ENCODE measurements around the gene SLMAP. TPM values are rescaled to one million over a fixed set of nuclear protein-coding genes. Genes with fewer than 3 reads are reported as not detected.
"Not testable (repeated sequence)": the region's sequence is repeated elsewhere in the genome, so short reads cannot be mapped to it uniquely, and the experiment has no call there.

Gene SLMAP
- total RNA-seq, 1 donor from 2014 or later: 60.3 TPM

DNA sequence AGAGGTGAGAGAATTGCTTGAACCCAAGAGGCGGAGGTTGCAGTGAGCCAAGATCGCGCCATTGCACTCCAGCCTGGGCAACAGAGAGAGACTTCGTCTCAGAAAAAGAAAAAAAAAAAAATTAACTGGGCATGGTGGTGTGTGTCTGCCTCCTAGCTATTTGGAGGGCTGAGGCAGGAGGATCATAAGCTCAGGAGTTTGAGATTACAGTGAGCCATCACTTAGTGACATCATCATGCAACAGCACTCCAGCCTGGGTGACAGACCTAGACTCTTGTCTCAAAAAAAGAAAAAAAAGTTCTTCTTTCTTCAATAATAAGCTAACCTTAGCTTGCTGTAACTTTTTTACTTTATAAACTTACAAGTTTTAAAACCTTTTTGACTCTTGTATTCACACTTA lies 99.8 kb downstream of the SLMAP start:
- peaks cover 8% of the 10 kb centered on the region for H3K36me3 Mint-ChIP-seq (ENCODE audit: low read depth)
- H3K4me3 Mint-ChIP-seq: no peak overlapping the region
- H3K27me3 Mint-ChIP-seq (ENCODE audit: insufficient read depth): no peaks in the 10 kb centered on the region
- H3K4me1 Mint-ChIP-seq (ENCODE audit: low read depth): no peaks in the 10 kb centered on the region
- no peaks in the 10 kb centered on the region for H3K9me3 Mint-ChIP-seq
- intact Hi-C loops (cut with micrococcal nuclease): loop anchor here (5.0 kb wide), 1 partner anchor 99 kb away; the partner anchor contains the start of gene SLMAP
- no peak for DNase-seq (ENCODE audit: low spot score)
- H3K27ac Mint-ChIP-seq: no peak overlapping the region

- no peak for DNase-seq (ENCODE audit: low spot score)
- no peak overlapping the region for H3K27ac Mint-ChIP-seq
- H3K27me3 Mint-ChIP-seq (ENCODE audit: insufficient read depth): no peaks in the 10 kb centered on the region
- no peaks in the 10 kb centered on the region for H3K9me3 Mint-ChIP-seq
- peaks cover 10% of the 10 kb centered on the region for H3K36me3 Mint-ChIP-seq (ENCODE audit: low read depth)
- intact Hi-C loops (cut with micrococcal nuclease): loop anchor here (5.0 kb wide), 1 partner anchor 99 kb away; the partner anchor contains the start of gene SLMAP
- no peaks in the 10 kb centered on the region for H3K4me1 Mint-ChIP-seq (ENCODE audit: low read depth)
- H3K4me3 Mint-ChIP-seq: no peak overlapping the region
These were observed 100.6 kb downstream of the SLMAP start for GRCh38 chr3:57856675-57857074.

DNA sequence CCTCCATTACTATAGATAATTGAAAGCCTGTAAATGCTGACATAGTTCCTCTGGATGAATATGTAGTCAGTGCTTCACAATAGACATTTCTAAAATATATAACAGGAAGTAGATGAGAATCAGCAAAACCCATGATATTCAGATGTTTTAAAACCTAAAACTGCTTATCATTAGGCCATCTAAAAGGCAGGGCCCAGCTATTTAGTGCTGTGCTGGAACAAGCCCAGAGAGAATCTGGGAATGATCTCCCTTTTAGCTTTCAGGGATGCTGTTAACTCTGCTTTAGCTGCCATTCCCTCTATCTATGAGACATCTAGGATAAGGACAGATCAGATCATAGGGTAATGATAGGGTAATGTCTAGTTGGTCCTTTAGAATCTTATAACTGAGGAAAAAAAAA lies 106.8 kb downstream of the SLMAP start:
- Mint-ChIP-seq H3K36me3 (ENCODE audit: low read depth) (peaks cover 22% of the 10 kb centered on the region), H3K9me3 (no peaks in the 10 kb centered on the region), H3K27me3 (ENCODE audit: insufficient read depth) (no peaks in the 10 kb centered on the region), H3K4me3 (no peak overlapping the region), H3K4me1 (ENCODE audit: low read depth) (no peaks in the 10 kb centered on the region), H3K27ac (no peak overlapping the region)
- intact Hi-C loops (cut with micrococcal nuclease): loop anchor here (5.0 kb wide), 1 partner anchor 466 kb away; no protein-coding TSS in a partner anchor
- no peak for DNase-seq (ENCODE audit: low spot score)

- H3K27ac Mint-ChIP-seq: no peak overlapping the region
These were observed 107.3 kb downstream of the SLMAP start for GRCh38 chr3:57863380-57863779.

GRCh38 chr3:57864853-57865252 lies 108.7 kb downstream of the SLMAP start:
- Mint-ChIP-seq H3K4me3 (no peak overlapping the region), H3K36me3 (ENCODE audit: low read depth) (peaks cover 20% of the 10 kb centered on the region), H3K27me3 (ENCODE audit: insufficient read depth) (no peaks in the 10 kb centered on the region), H3K9me3 (no peaks in the 10 kb centered on the region), H3K4me1 (ENCODE audit: low read depth) (no peaks in the 10 kb centered on the region), H3K27ac (no peak overlapping the region)
- DNase-seq (ENCODE audit: low spot score): no peak
- intact Hi-C loops (cut with micrococcal nuclease): loop anchor here (5.0 kb wide), 1 partner anchor 468 kb away; no protein-coding TSS in a partner anchor

More at GRCh38 chr3:57863380-57863779, 107.3 kb downstream of the SLMAP start:
- peaks cover 20% of the 10 kb centered on the region for H3K36me3 Mint-ChIP-seq (ENCODE audit: low read depth)
- H3K4me1 Mint-ChIP-seq (ENCODE audit: low read depth): no peaks in the 10 kb centered on the region
- no peak overlapping the region for H3K4me3 Mint-ChIP-seq
- H3K27me3 Mint-ChIP-seq (ENCODE audit: insufficient read depth): no peaks in the 10 kb centered on the region
- no peaks in the 10 kb centered on the region for H3K9me3 Mint-ChIP-seq
- intact Hi-C loops (cut with micrococcal nuclease): loop anchor here (5.0 kb wide), 1 partner anchor 466 kb away; no protein-coding TSS in a partner anchor
- no peak for DNase-seq (ENCODE audit: low spot score)

DNA sequence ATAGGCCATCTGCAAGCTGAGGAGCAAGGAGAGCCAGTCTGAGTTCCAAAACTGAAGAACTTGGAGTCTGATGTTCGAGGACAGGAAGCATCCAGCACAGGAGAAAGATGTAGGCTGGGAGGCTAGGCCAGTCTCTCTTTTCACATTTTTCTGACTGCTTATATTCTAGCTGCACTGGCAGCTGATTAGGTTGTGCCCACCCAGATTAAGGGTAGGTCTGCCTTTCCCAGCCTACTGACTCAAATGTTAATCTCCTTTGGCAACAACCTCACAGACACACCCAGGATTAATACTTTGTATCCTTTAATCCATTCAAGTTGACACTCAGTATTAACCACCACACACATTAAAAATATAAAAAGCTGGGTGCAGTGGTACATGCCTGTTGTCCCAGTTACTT lies 113.0 kb downstream of the SLMAP start:
- H3K27me3 Mint-ChIP-seq (ENCODE audit: insufficient read depth); H3K4me3 Mint-ChIP-seq; H3K4me1 Mint-ChIP-seq (ENCODE audit: low read depth); intact Hi-C loops (cut with micrococcal nuclease); DNase-seq (ENCODE audit: low spot score); H3K27ac Mint-ChIP-seq; H3K9me3 Mint-ChIP-seq: not testable (repeated sequence)
- H3K36me3 Mint-ChIP-seq (ENCODE audit: low read depth): peaks cover 17% of the 10 kb centered on the region

- H3K27ac Mint-ChIP-seq: no peak overlapping the region
- no peaks in the 10 kb centered on the region for H3K27me3 Mint-ChIP-seq (ENCODE audit: insufficient read depth)
- no peaks in the 10 kb centered on the region for H3K4me1 Mint-ChIP-seq (ENCODE audit: low read depth)
These were observed 116.5 kb downstream of the SLMAP start for GRCh38 chr3:57872606-57873005.

GRCh38 chr3:57876632-57877031 lies 120.5 kb downstream of the SLMAP start:
- Mint-ChIP-seq H3K4me1 (ENCODE audit: low read depth) (no peaks in the 10 kb centered on the region), H3K27me3 (ENCODE audit: insufficient read depth) (no peaks in the 10 kb centered on the region), H3K27ac (no peak overlapping the region), H3K9me3 (no peaks in the 10 kb centered on the region), H3K36me3 (ENCODE audit: low read depth) (peaks cover 4% of the 10 kb centered on the region), H3K4me3 (no peak overlapping the region)
- intact Hi-C loops (cut with micrococcal nuclease): no loop called here
- DNase-seq (ENCODE audit: low spot score): no peak

More at GRCh38 chr3:57872606-57873005, 116.5 kb downstream of the SLMAP start:
- H3K36me3 Mint-ChIP-seq (ENCODE audit: low read depth): peaks cover 5% of the 10 kb centered on the region
- no peaks in the 10 kb centered on the region for H3K9me3 Mint-ChIP-seq
- intact Hi-C loops (cut with micrococcal nuclease): no loop called here
- H3K4me3 Mint-ChIP-seq: no peak overlapping the region
- no peak for DNase-seq (ENCODE audit: low spot score)

DNA sequence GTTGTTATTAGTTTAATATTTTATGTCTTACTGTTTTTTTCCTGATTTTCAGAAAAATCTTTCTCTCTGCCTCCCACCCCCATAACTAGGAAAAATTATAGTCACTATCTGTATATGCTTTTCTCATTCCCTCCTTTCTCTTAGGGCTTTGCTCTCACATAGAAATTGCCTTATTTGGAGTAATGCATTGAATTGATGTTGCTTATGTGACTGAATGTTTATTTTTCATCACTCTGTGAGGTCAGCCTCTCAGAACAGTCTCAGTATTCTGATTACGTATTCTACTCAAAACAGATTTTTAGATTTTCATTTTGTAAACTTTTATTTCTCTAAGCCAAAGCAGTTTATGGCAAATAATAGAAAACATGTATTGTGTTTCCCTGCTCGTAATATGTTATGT lies 121.0 kb downstream of the SLMAP start:
- intact Hi-C loops (cut with micrococcal nuclease): no loop called here
- Mint-ChIP-seq H3K4me3 (no peak overlapping the region), H3K4me1 (ENCODE audit: low read depth) (no peaks in the 10 kb centered on the region), H3K27me3 (ENCODE audit: insufficient read depth) (no peaks in the 10 kb centered on the region), H3K36me3 (ENCODE audit: low read depth) (peaks cover 4% of the 10 kb centered on the region), H3K27ac (no peak overlapping the region), H3K9me3 (no peaks in the 10 kb centered on the region)
- DNase-seq (ENCODE audit: low spot score): no peak

DNA sequence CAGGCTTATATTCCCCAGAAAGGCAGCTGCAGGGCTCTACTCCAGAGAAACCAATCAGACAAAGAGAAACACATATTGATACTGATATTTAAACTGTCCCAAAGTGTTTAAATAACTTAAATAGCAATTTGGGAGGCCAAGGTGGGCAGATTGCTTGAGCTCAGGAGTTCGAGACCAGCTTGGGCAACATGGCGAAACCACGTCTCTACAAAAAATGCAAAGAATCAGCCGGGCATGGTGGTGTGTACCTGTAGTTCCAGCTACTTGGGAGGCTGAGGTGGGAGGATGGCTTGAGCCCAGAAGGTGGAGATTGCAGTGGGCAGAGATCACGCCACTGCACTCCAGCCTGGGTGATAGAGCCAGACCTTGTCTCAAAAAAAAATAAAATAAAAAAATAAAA lies 128.3 kb downstream of the SLMAP start:
- H3K27me3 Mint-ChIP-seq (ENCODE audit: insufficient read depth); intact Hi-C loops (cut with micrococcal nuclease); H3K27ac Mint-ChIP-seq; H3K9me3 Mint-ChIP-seq; DNase-seq (ENCODE audit: low spot score); H3K4me3 Mint-ChIP-seq; H3K4me1 Mint-ChIP-seq (ENCODE audit: low read depth): not testable (repeated sequence)
- peaks cover 17% of the 10 kb centered on the region for H3K36me3 Mint-ChIP-seq (ENCODE audit: low read depth)

DNA sequence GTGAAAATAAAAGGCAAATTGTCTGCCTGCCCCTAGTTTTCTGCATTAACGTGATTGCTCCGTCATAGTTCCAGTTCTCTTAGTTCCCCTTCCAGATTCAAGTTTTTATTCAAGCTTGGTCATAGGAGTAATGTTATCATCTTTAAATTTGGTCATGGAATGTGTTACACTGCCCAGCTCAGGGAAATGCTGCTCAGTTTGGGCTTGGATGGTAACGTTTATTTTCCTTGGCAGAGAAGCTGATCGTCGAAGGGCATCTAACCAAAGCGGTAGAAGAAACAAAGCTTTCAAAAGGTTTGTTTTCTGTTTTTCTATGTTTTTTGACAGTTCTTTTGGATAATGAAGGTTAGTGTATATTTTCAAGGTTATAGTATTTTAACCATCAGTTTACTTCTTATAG lies 133.7 kb downstream of the SLMAP start:
- H3K4me3 Mint-ChIP-seq: no peak overlapping the region
- H3K36me3 Mint-ChIP-seq (ENCODE audit: low read depth): peaks cover 18% of the 10 kb centered on the region
- H3K27me3 Mint-ChIP-seq (ENCODE audit: insufficient read depth): no peaks in the 10 kb centered on the region
- H3K4me1 Mint-ChIP-seq (ENCODE audit: low read depth): no peaks in the 10 kb centered on the region
- intact Hi-C loops (cut with micrococcal nuclease): no loop called here
- no peak overlapping the region for H3K27ac Mint-ChIP-seq
- DNase-seq (ENCODE audit: low spot score): no peak
- H3K9me3 Mint-ChIP-seq: no peaks in the 10 kb centered on the region

GRCh38 chr3:57890874-57891273 lies 134.8 kb downstream of the SLMAP start:
- Mint-ChIP-seq H3K4me1 (ENCODE audit: low read depth) (no peaks in the 10 kb centered on the region), H3K9me3 (no peaks in the 10 kb centered on the region), H3K27me3 (ENCODE audit: insufficient read depth) (no peaks in the 10 kb centered on the region), H3K36me3 (ENCODE audit: low read depth) (peaks cover 17% of the 10 kb centered on the region), H3K4me3 (no peak overlapping the region), H3K27ac (no peak overlapping the region)
- intact Hi-C loops (cut with micrococcal nuclease): no loop called here
- DNase-seq (ENCODE audit: low spot score): no peak

- H3K36me3 Mint-ChIP-seq (ENCODE audit: low read depth): peaks cover 14% of the 10 kb centered on the region
- H3K27me3 Mint-ChIP-seq (ENCODE audit: insufficient read depth): no peaks in the 10 kb centered on the region
- intact Hi-C loops (cut with micrococcal nuclease): no loop called here
- H3K9me3 Mint-ChIP-seq: no peaks in the 10 kb centered on the region
- no peak overlapping the region for H3K4me3 Mint-ChIP-seq
- no peak overlapping the region for H3K27ac Mint-ChIP-seq
- no peak for DNase-seq (ENCODE audit: low spot score)
- H3K4me1 Mint-ChIP-seq (ENCODE audit: low read depth): no peaks in the 10 kb centered on the region
These were observed 136.3 kb downstream of the SLMAP start for GRCh38 chr3:57892423-57892822.

DNA sequence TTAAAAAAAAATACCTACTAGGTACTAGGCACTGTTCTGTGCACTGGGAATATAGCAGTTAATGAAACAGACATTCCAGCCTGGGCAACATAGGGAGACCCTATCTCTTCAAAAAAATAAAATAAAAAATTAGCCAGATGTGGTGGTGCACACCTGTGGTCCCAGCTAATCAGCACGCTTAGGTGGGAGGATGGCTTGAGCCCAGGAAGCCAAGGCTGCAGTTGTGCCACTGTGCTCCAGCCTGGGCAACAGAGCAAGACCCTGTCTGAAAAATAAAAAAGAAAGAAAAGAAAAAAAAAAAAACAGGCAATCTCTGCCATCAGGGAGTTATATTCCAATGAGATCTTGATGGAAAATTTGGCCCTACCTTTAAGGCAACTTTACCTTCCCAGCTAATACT lies 137.0 kb downstream of the SLMAP start:
- Mint-ChIP-seq H3K9me3 (no peaks in the 10 kb centered on the region), H3K4me3 (no peak overlapping the region), H3K36me3 (ENCODE audit: low read depth) (peaks cover 10% of the 10 kb centered on the region), H3K27ac (no peak overlapping the region), H3K27me3 (ENCODE audit: insufficient read depth) (no peaks in the 10 kb centered on the region), H3K4me1 (ENCODE audit: low read depth) (no peaks in the 10 kb centered on the region)
- intact Hi-C loops (cut with micrococcal nuclease): no loop called here
- DNase-seq (ENCODE audit: low spot score): no peak
